KBM-7 (cell line): ENCODE data around the gene SSR1.

ENCODE experiments used
- DNase-seq: peaks from one replicate; pipeline ENCODE4 v3.0.0-alpha.2; 2015
- in situ Hi-C: fragments of 300-500 bp; cut with MboI; formaldehyde crosslinking; loops from 2 replicates; pipeline ENCODE4 v1.14.3; 2020; ENCODE audit warnings: low sequenced_read_pairs, low pct_unique_long_range_greater_than_20kb, mixed read lengths

SSR1 gene

GRCh38 chr6:7230327-7230691 lies 82.7 kb downstream of the SSR1 start:
- DNase-seq, result no peak
- in situ Hi-C loops, result no loop called here

DNA sequence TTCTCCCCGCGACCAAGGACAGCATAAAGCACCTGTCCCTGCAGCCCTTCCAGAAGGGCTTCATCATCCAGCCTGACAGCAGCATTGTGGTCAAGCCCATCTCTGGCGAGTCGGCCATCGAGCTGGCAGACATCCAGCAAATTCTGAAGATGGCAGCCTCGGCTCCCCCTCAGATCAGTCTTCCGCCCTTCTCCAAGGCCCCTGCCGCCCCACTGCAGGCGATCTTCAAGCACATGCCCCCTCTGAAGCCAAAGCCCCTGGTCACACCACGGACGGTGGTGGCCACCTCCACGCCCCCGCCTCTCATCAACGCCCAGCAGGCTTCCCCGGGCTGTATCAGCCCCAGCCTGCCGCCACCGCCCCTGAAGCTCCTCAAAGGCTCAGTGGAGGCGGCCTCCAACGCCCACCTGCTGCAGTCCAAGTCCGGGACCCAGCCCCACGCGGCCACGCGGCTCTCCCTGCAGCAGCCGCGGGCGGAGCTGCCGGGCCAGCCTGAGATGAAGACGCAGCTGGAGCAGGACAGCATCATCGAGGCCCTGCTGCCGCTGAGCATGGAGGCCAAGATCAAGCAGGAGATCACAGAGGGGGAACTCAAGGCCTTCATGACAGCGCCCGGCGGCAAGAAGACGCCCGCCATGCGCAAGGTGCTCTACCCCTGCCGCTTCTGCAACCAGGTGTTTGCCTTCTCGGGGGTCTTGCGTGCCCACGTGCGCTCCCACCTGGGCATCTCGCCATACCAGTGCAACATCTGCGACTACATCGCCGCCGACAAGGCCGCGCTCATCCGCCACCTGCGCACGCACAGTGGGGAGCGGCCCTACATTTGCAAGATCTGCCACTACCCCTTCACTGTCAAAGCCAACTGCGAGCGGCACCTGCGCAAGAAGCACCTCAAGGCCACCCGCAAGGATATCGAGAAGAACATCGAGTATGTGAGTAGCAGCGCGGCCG lies 83.3 kb downstream of the SSR1 start:
- in situ Hi-C loops, result no loop called here
- no peak for DNase-seq

DNA sequence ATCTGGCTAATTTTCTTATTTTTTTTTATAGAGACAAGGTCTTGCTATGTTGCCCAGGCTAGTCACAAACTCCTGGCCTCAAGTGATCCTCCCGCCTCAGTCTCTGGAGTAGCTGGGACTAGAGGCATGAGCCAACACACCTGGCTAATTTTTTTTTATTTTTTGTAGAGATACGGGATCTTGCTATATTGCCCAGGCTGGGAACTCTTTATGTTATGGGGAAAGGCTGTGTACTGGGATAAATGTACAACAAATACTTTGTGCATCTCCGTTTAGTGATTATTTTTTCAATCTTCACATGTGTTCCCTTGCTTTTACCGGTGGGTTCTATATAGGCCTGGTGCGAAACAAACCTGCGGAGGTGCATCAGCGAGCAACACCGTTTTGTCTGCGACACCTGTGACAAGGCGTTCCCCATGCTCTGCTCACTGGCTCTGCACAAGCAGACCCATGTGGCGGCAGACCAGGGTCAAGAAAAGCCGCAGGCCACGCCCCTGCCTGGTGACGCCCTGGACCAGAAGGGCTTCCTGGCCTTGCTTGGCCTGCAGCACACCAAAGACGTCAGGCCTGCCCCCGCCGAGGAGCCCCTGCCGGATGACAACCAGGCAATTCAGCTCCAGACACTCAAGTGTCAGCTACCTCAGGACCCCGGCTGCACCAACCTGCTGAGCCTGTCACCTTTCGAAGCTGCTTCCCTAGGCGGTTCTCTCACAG lies 84.2 kb downstream of the SSR1 start:
- in situ Hi-C loops, result no loop called here
- no peak for DNase-seq

GRCh38 chr6:7224731-7225130 lies 88.3 kb downstream of the SSR1 start:
- in situ Hi-C loops, result no loop called here
- no peak for DNase-seq

GRCh38 chr6:7222197-7222596 lies 90.8 kb downstream of the SSR1 start:
- in situ Hi-C loops, result no loop called here
- no peak for DNase-seq

DNA sequence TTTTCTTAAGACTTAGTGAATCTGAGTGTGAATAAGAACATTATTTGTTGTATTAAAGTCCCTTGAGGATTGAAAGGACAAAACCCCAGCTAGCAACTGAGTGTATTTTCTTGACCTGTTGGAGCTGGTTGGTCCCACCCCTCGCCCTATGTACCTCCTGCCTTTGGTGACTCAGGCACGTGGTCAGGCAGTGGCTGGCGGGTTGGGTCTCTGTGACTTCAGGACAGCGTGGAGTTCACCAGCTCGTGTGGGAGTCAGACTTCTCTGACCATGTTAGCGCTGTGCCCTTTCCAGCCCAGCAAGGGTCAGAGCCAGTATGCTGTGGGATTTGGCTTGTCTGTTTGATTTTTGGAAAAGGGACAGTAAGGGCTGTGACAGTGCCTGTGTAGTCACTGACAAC lies 93.7 kb downstream of the SSR1 start:
- in situ Hi-C loops, result no loop called here
- DNase-seq, result no peak

DNA sequence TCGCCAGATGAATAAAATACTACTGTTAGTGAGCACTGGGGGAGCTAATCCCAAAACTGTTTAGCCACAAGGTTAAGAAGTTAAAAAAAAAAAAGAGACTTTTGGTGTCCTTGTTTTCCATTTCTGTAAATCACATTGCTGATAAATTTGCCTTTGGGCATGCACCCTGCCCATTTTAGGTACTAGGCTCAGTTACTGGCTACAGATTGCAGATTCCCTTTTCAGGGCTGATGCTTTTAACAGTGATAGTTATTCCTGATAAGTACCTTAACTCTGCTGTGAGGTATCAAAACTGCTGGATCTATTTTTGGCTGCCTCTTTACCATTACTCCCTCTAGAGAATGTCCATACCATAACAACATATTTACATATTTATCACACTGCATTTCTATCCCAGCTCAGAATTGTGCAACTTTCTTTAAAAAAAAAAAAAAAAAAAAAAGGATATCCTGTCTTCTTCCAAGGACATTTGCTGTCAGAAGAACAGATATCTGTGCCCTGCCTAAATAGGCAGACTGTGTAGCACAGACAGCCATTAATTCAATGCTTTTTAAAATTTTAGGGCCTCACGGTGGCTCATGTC lies 94.5 kb downstream of the SSR1 start:
- in situ Hi-C loops, result no loop called here
- DNase-seq, result no peak
